CD14-positive monocyte (primary cell): ENCODE measurements around the gene SNU13. TPM values are rescaled to one million over a fixed set of nuclear protein-coding genes. Genes with fewer than 3 reads are reported as not detected.

ENCODE experiments used
- DNase-seq, 3 donors: peaks; one replicate each; pipeline ENCODE4 v3.0.0-alpha.2; 2011 to 2022
- H2AFZ ChIP-seq: 2 replicates; pipeline ENCODE4 v1.6.0; 2012; ENCODE audit warnings: mild to moderate bottlenecking, low read depth, low read length, inconsistent platforms; ENCODE audit not compliant: insufficient read depth, poor library complexity, severe bottlenecking
- H3K27ac ChIP-seq, 2 donors: 1 replicate in 1 of 2; 2 replicates in 1 of 2; pipeline ENCODE4 v1.5.1; 2012 to 2013; ENCODE audit warnings: low read length in 2 of 2, control low read depth in 1 of 2, inconsistent platforms in 1 of 2, low read depth in 1 of 2, mild to moderate bottlenecking in 1 of 2
- H3K27me3 ChIP-seq, 2 donors: one replicate each; pipeline versions ENCODE4 v1.6.0 to v1.6.1; 2011 to 2013; ENCODE audit warnings: low read length in 2 of 2; ENCODE audit not compliant: control insufficient read depth in 2 of 2, insufficient read depth in 2 of 2
- H3K36me3 ChIP-seq, 2 donors: replicated peaks in 1 of 2; 1 replicate in 1 of 2; 2 replicates in 1 of 2; pipeline versions ENCODE4 v1.5.1 to v1.6.1; 2012 to 2013; ENCODE audit warnings: low read length in 2 of 2, control low read depth in 1 of 2, inconsistent platforms in 1 of 2, mild to moderate bottlenecking in 1 of 2; ENCODE audit not compliant: insufficient read depth in 2 of 2, control insufficient read depth in 1 of 2
- H3K4me1 ChIP-seq, 2 donors: 1 replicate in 1 of 2; 2 replicates in 1 of 2; pipeline versions ENCODE4 v1.5.1 to v1.6.1; 2012 to 2013; ENCODE audit warnings: low read length in 2 of 2, control low read depth in 1 of 2, inconsistent platforms in 1 of 2, mild to moderate bottlenecking in 1 of 2, moderate library complexity in 1 of 2; ENCODE audit not compliant: insufficient read depth in 2 of 2, control insufficient read depth in 1 of 2
- H3K4me2 ChIP-seq: replicated peaks from 2 replicates; pipeline ENCODE3; 2012; ENCODE audit warnings: low read length, moderate library complexity, mild to moderate bottlenecking; ENCODE audit not compliant: poor library complexity, severe bottlenecking; ENCODE audit errors: extremely low read depth
- H3K4me3 ChIP-seq, 3 experiments: fragments of 200-600 bp in 1 of 3; sonication (generic) in 1 of 3; replicated peaks in 1 of 3; 1 replicate in 2 of 3; 2 replicates in 1 of 3; pipeline ENCODE4 v1.5.1; 2011 to 2013; ENCODE audit warnings: low read length in 3 of 3, mild to moderate bottlenecking in 3 of 3, control low read depth in 2 of 3, low read depth in 2 of 3, inconsistent platforms in 1 of 3, moderate library complexity in 1 of 3
- H3K79me2 ChIP-seq: 2 replicates; pipeline ENCODE4 v1.6.0; 2012; ENCODE audit warnings: mild to moderate bottlenecking, control low read depth, inconsistent platforms, low read length, moderate library complexity; ENCODE audit not compliant: insufficient read depth
- H3K9ac ChIP-seq: 2 replicates; pipeline ENCODE4 v1.6.0; 2017; ENCODE audit warnings: low read length, mild to moderate bottlenecking; ENCODE audit not compliant: insufficient read depth, poor library complexity, severe bottlenecking
- H3K9me3 ChIP-seq, 2 donors: replicated peaks in 1 of 2; 1 replicate in 1 of 2; 2 replicates in 1 of 2; pipeline versions ENCODE4 v1.5.1 to v1.6.1; 2012 to 2013; ENCODE audit warnings: low read length in 2 of 2, control low read depth in 1 of 2; ENCODE audit not compliant: control insufficient read depth in 1 of 2, insufficient read depth in 1 of 2
- H4K20me1 ChIP-seq: 2 replicates; pipeline ENCODE4 v1.6.0; 2012; ENCODE audit warnings: mild to moderate bottlenecking, low read length, control low read depth, moderate library complexity; ENCODE audit not compliant: insufficient read depth
- H3K27ac Mint-ChIP-seq, 7 donors: one replicate each; pipeline ENCODE4 v1.8.0; 2020; ENCODE audit warnings: mild to moderate bottlenecking in 7 of 7, mixed read lengths in 7 of 7, moderate library complexity in 6 of 7, inconsistent platforms in 2 of 7
- H3K27me3 Mint-ChIP-seq, 3 donors: one replicate each; pipeline ENCODE4 v1.8.0; 2021 to 2022; ENCODE audit warnings: low read depth in 3 of 3, mild to moderate bottlenecking in 3 of 3, mixed read lengths in 3 of 3, moderate library complexity in 3 of 3, inconsistent platforms in 1 of 3
- H3K36me3 Mint-ChIP-seq, 2 donors: one replicate each; pipeline ENCODE4 v1.8.0; 2020; ENCODE audit warnings: mixed read lengths in 2 of 2, inconsistent platforms in 1 of 2, mild to moderate bottlenecking in 1 of 2
- H3K4me1 Mint-ChIP-seq: one replicate; pipeline ENCODE4 v1.8.0; 2020; ENCODE audit warnings: mild to moderate bottlenecking, mixed read lengths
- H3K4me3 Mint-ChIP-seq, 2 donors: one replicate each; pipeline ENCODE4 v1.8.0; 2020; ENCODE audit warnings: mild to moderate bottlenecking in 2 of 2, mixed read lengths in 2 of 2, moderate library complexity in 1 of 2
- H3K9me3 Mint-ChIP-seq, 7 donors: one replicate each; pipeline ENCODE4 v1.8.0; 2020 to 2022; ENCODE audit warnings: mixed read lengths in 7 of 7, mild to moderate bottlenecking in 6 of 7, moderate library complexity in 6 of 7, inconsistent platforms in 2 of 7
- WGBS: methylation state at CpG from one replicate; pipeline ENCODE4 v1.1.5; 2013; ENCODE audit warnings: missing lambda C conversion rate; ENCODE audit not compliant: insufficient coverage; 5-methylcytosine and 5-hydroxymethylcytosine counted together
- intact Hi-C, 2 donors: fragments of 100-400 bp; cut with micrococcal nuclease; formaldehyde crosslinking; loops; one replicate each; pipeline versions ENCODE4 v1.15.0 to v1.15.1; 2023
- polyA plus RNA-seq, 3 donors: library from polyadenylated mRNA; depleted of rRNA in 1 of 3; unstranded in 2 of 3; stranded (reverse) in 1 of 3; fragments of 300-500 nt in 2 of 3; fragments of >200 nt in 1 of 3; fragmentation: Illumina TruSeq in 2 of 3; gene quantifications; 1 replicate in 2 of 3; 2 replicates in 1 of 3; pipeline ENCODE4 v1.2.3, GENCODE V29; 2012 to 2021
- TF ChIP-seq, protein P1 (sequence below): fragments of 200-600 bp; IDR thresholded peaks from one replicate; pipeline ENCODE4 v1.8.0; 2022; ENCODE audit warnings: antibody characterized with exemption, mild to moderate bottlenecking

Gene SNU13
- polyA plus RNA-seq, 3 donors: 90.0 to 168 (median 168) TPM

DNA sequence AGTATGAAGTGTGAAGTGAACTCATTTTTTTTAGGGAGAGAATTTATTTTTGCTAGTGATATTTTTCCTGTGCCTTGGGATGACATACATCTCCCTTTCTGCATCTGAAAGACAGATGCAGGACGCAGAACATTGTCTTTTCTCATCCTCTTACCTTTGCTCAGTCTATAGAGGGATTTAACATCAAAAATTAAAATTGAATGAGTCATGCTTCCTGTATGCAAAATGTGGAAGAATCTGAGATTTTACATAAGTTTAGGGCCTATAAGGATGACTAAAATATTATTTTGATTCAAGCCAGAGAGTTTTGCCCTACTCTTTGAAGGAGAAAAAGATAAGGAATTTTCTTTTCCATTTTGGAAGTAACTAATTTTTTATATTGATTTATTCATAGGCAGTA is 40.2 kb downstream of the SNU13 start:
- Histone ChIP-seq H3K27me3 (no peaks in the 10 kb centered on the region), H3K9me3 (no peaks in the 10 kb centered on the region), H3K27ac (peak overlapping the region in 1 of 2 donors; percentile 9), H3K4me2 (no peak overlapping the region), H3K9ac (no peak overlapping the region), H2AFZ (no peak overlapping the region), H3K4me3 (no peak overlapping the region), H3K4me1 (no peaks in the 10 kb centered on the region), H3K36me3 (peaks cover 79 to 93% of the 10 kb centered on the region in 2 donors), H3K79me2 (peaks cover 3% of the 10 kb centered on the region), H4K20me1 (peaks cover 17% of the 10 kb centered on the region)
- H3K4me3 Mint-ChIP-seq: no peak overlapping the region
- H3K9me3 Mint-ChIP-seq: no peaks in the 10 kb centered on the region
- WGBS: no CpG with 5 or more reads among the region's 1 CpG
- intact Hi-C loops: no loop called here
- DNase-seq: no peak
- H3K4me1 Mint-ChIP-seq: no peaks in the 10 kb centered on the region
- H3K36me3 Mint-ChIP-seq: peaks cover 61 to 89% of the 10 kb centered on the region in 2 donors
- TF ChIP-seq, protein P1, sequence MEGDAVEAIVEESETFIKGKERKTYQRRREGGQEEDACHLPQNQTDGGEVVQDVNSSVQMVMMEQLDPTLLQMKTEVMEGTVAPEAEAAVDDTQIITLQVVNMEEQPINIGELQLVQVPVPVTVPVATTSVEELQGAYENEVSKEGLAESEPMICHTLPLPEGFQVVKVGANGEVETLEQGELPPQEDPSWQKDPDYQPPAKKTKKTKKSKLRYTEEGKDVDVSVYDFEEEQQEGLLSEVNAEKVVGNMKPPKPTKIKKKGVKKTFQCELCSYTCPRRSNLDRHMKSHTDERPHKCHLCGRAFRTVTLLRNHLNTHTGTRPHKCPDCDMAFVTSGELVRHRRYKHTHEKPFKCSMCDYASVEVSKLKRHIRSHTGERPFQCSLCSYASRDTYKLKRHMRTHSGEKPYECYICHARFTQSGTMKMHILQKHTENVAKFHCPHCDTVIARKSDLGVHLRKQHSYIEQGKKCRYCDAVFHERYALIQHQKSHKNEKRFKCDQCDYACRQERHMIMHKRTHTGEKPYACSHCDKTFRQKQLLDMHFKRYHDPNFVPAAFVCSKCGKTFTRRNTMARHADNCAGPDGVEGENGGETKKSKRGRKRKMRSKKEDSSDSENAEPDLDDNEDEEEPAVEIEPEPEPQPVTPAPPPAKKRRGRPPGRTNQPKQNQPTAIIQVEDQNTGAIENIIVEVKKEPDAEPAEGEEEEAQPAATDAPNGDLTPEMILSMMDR: no peak
- peaks cover 0 to 3% (median 0%) of the 10 kb centered on the region in 3 donors for H3K27me3 Mint-ChIP-seq
- no peak overlapping the region for H3K27ac Mint-ChIP-seq

DNA sequence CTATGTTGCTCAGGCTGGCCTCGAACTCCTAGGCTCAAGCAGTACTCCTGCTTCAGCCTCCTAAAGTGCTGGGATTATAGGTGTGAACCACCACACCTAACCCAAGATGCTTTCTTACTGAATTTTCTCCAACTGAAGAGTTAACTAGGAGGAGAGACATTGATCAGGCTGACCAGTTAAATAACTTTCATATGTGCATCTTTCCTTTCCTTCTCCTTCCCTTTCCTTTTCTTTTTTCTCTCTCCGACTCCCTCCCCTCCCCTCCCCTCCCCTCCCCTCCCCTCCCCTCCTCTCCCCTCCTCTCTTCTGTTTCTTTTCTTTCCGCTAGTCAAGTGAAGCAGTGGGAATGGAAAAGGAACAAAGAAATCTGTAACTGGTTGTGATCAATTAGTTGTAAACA is 40.9 kb downstream of the SNU13 start:
- H3K27ac Mint-ChIP-seq: no peak overlapping the region

More for the DNA sequence above, 40.9 kb downstream of the SNU13 start:
- no peak overlapping the region for H3K4me2 ChIP-seq
- H3K9me3 ChIP-seq: no peaks in the 10 kb centered on the region
- Mint-ChIP-seq H3K36me3 (peaks cover 60 to 89% of the 10 kb centered on the region in 2 donors), H3K9me3 (no peaks in the 10 kb centered on the region), H3K27me3 (peaks cover 0 to 3% (median 0%) of the 10 kb centered on the region in 3 donors), H3K4me3 (no peak overlapping the region), H3K4me1 (no peaks in the 10 kb centered on the region)
- peaks cover 21% of the 10 kb centered on the region for H4K20me1 ChIP-seq
- WGBS: no CpG with 5 or more reads among the region's 3 CpGs
- H3K36me3 ChIP-seq: peaks cover 73 to 93% of the 10 kb centered on the region in 2 donors
- H3K9ac ChIP-seq: no peak overlapping the region
- no peak for DNase-seq
- TF ChIP-seq, protein P1: no peak
- peaks cover 8% of the 10 kb centered on the region for H3K79me2 ChIP-seq
- H3K27me3 ChIP-seq: no peaks in the 10 kb centered on the region
- H3K4me1 ChIP-seq: no peaks in the 10 kb centered on the region
- no peak overlapping the region for H3K4me3 ChIP-seq
- H2AFZ ChIP-seq: no peak overlapping the region
- no peak overlapping the region for H3K27ac ChIP-seq
- intact Hi-C loops: no loop called here
